ENCODE measurements around the gene CSMD2. TPM values are rescaled to one million over a fixed set of nuclear protein-coding genes. Genes with fewer than 3 reads are reported as not detected.

CSMD2 gene
- total RNA-seq, 1 experiment from 2014 or later, result 13.2 TPM

- no peak overlapping the region for H3K27ac Mint-ChIP-seq
- CTCF ChIA-PET, result interaction anchor here (0.7 to 2.1 kb wide), 7 partner anchors 11 to 684 kb away, joined by 3 to 9 read pairs (median 4); no protein-coding TSS in a partner anchor
- no peaks in the 10 kb centered on the region for H3K9me3 Mint-ChIP-seq
- POLR2A ChIA-PET, result no interaction called here
- peaks cover 40% of the 10 kb centered on the region for H3K36me3 Mint-ChIP-seq
- no peak for ATAC-seq
- peaks cover 11% of the 10 kb centered on the region for H3K4me1 Mint-ChIP-seq
- DNase-seq (ENCODE audit: low spot score), result no peak
- TF ChIP-seq ZNF416 (CRISPR knock-in tag; IDR thresholded peaks at IDR 0.05), result no peak
- TF ChIP-seq ZSCAN18 (CRISPR knock-in tag; IDR thresholded peaks at IDR 0.05), result no peak
- TF ChIP-seq STAT6 (CRISPR knock-in tag; conservative IDR thresholded peaks at IDR 0.05; ENCODE audit: low read depth), result no peak
- no peak overlapping the region for H3K4me3 Mint-ChIP-seq
- no peaks in the 10 kb centered on the region for H3K27me3 Mint-ChIP-seq (ENCODE audit: low read depth)
Observed at GRCh38 chr1:33735624-33736023, 429.4 kb downstream of the CSMD2 start.

- TF ChIP-seq ZNF263 (CRISPR knock-in tag; IDR thresholded peaks at IDR 0.05; ENCODE audit: low read depth) (no peak), ZNF532 (CRISPR knock-in tag; IDR thresholded peaks at IDR 0.05; ENCODE audit: borderline replicate concordance) (no peak), HMGXB4 (CRISPR knock-in tag; IDR thresholded peaks at IDR 0.05) (no peak), USF2 (CRISPR knock-in tag; IDR thresholded peaks at IDR 0.05) (peak; percentile 49; the same call in 1 of the 2 replicates), ZMAT4 (CRISPR knock-in tag; IDR thresholded peaks at IDR 0.05) (no peak), NFE2L1 (CRISPR knock-in tag; IDR thresholded peaks at IDR 0.05) (no peak), ELF4 (CRISPR knock-in tag; IDR thresholded peaks at IDR 0.05; ENCODE audit: low read depth) (no peak)
- ATAC-seq (no peak), DNase-seq (ENCODE audit: low spot score) (no peak)
- ChIA-PET POLR2A (no interaction called here), CTCF (interaction anchor here (1.0 to 2.6 kb wide), 2 partner anchors 94 to 114 kb away, joined by 3 to 10 read pairs; no protein-coding TSS in a partner anchor)
- Mint-ChIP-seq H3K4me1 (no peaks in the 10 kb centered on the region), H3K27ac (no peak overlapping the region), H3K4me3 (no peak overlapping the region), H3K9me3 (no peaks in the 10 kb centered on the region), H3K36me3 (peaks cover 28% of the 10 kb centered on the region), H3K27me3 (ENCODE audit: low read depth) (no peaks in the 10 kb centered on the region)
Observed at GRCh38 chr1:33727310-33727709, 437.7 kb downstream of the CSMD2 start.

All from WTC11 (cell line).